Upper lobe of left lung (tissue), 6 donors: ENCODE data around the gene SATB2. TPM values are rescaled to one million over a fixed set of nuclear protein-coding genes. Genes with fewer than 3 reads are reported as not detected.
A peak's percentile ranks its signal among the peaks of the same experiment; 100 is the strongest.

Experiments
- ATAC-seq, 2 donors: fragments of 200-7000 bp; cut with Tn5 transposase; one replicate each; pipeline ENCODE4 v1.9.1; 2022; ENCODE audit warnings: mild to moderate bottlenecking in 2 of 2, moderate library complexity in 2 of 2; ENCODE audit not compliant: low FRiP score in 2 of 2
- DNase-seq, 2 donors: peaks; one replicate each; pipeline ENCODE4 v3.0.0-alpha.2; 2019 to 2020
- H3K27ac ChIP-seq, 4 donors: fragments of 200-600 bp; sonication (generic); one replicate each; pipeline ENCODE4 v1.5.1; 2016 to 2019
- H3K27me3 ChIP-seq, 4 donors: fragments of 200-600 bp; sonication (generic); one replicate each; pipeline ENCODE4 v1.5.1; 2017 to 2019
- H3K36me3 ChIP-seq, 4 donors: fragments of 200-600 bp; sonication (generic); one replicate each; pipeline ENCODE4 v1.5.1; 2016 to 2019
- H3K4me1 ChIP-seq, 4 donors: fragments of 200-600 bp; sonication (generic); one replicate each; pipeline ENCODE4 v1.5.1; 2018 to 2019
- H3K4me3 ChIP-seq, 4 donors: fragments of 200-600 bp; sonication (generic); one replicate each; pipeline ENCODE4 v1.5.1; 2017 to 2019; ENCODE audit warnings: mild to moderate bottlenecking in 2 of 4, moderate library complexity in 1 of 4
- H3K9me3 ChIP-seq, 4 donors: fragments of 200-600 bp; sonication (generic); one replicate each; pipeline ENCODE4 v1.5.1; 2018 to 2019
- CTCF ChIP-seq, 6 experiments: fragments of 450-650 bp in 4 of 6; fragments of 200-600 bp in 2 of 6; sonication (generic) in 2 of 6; IDR thresholded peaks; one replicate each; pipeline ENCODE4 v1.5.1; 2016 to 2019; ENCODE audit warnings: antibody characterized with exemption in 6 of 6
- EP300 ChIP-seq, 4 donors: sonication (generic); formaldehyde crosslinking; IDR thresholded peaks; one replicate each; pipeline ENCODE4 v1.5.1; 2017; ENCODE audit warnings: antibody characterized with exemption in 4 of 4, control low read depth in 2 of 4
- POLR2A ChIP-seq, 4 donors: fragments of 450-650 bp; IDR thresholded peaks; one replicate each; pipeline ENCODE4 v1.5.1; 2016 to 2017; ENCODE audit warnings: antibody characterized with exemption in 4 of 4, mild to moderate bottlenecking in 2 of 4
- POLR2AphosphoS5 ChIP-seq, 2 donors: sonication (generic); formaldehyde crosslinking; IDR thresholded peaks; one replicate each; pipeline ENCODE4 v1.5.1; 2017; ENCODE audit warnings: antibody characterized with exemption in 2 of 2
- WGBS, 2 donors: methylation state at CpG; one replicate each; pipeline ENCODE4 v1.1.5; 2017 to 2018; 5-methylcytosine and 5-hydroxymethylcytosine counted together
- total RNA-seq, 6 donors: library from RNA; depleted of rRNA in 4 of 6; stranded (reverse); fragments of >200 nt in 4 of 6; gene quantifications; one replicate each; pipeline versions ENCODE4 v1.1.0 to v1.2.1, GENCODE V29; 2016 to 2021
- donor health status: DM: no; HTN: no; CAD: no; lungs with moderate emphysema.
- donor health status: DM: no; HTN: yes; CAD: no; lungs with severe emphysema.

Gene SATB2
- total RNA-seq, 6 donors from 2014 or later: 1.7 to 9.4 (median 3.1) TPM

DNA sequence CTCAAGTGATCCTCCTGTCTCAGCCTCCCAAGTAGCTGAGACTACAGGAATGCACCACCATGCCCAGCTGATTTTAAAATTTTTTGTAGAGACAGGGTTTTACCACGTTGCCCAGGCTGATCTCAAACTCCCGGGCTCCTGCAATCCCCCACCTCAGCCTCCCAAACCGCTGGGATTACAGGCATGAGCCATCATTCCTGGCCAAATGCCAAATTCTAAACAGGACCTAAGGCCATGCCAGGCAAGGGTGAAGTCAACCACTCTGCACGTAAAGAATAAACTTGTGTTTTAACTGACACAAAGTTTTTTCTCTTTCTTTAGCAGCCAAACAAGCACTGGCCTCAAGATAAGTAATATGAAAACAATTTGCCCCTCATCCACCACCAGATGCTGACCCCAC is 37.4 kb upstream of the SATB2 start:
- Histone ChIP-seq H3K27me3 (no peaks in the 10 kb centered on the region), H3K9me3 (no peaks in the 10 kb centered on the region), H3K27ac (no peak overlapping the region), H3K4me1 (no peaks in the 10 kb centered on the region), H3K4me3 (no peak overlapping the region), H3K36me3 (no peaks in the 10 kb centered on the region)
- TF ChIP-seq EP300 (IDR thresholded peaks at IDR 0.05) (no peak), POLR2AphosphoS5 (IDR thresholded peaks at IDR 0.05) (no peak), POLR2A (IDR thresholded peaks at IDR 0.05) (no peak), CTCF (IDR thresholded peaks at IDR 0.05) (no peak)
- DNase-seq: no peak
- ATAC-seq: no peak
- 65 to 73% methylated on average over 4 of the region's 4 CpGs for WGBS, 2 donors

DNA sequence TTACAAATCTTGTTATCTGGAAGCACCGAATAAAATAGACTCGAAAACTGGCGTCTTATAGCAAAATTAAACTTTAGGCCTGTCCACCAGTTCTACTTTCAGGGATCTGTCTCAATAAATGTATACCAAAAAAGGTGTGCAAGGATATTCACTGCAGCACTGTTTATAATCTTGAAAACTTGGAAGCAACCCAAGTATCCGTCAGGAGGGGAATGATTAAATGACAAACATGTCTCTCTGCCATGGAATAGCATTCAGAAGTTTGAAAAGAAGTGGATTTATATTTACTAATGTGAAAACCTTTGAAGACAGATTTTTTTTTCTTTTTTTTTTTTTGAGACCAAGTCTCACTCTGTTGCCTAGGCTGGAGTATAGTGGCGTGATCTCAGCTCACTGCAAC is 32.3 kb upstream of the SATB2 start:
- TF ChIP-seq CTCF (IDR thresholded peaks at IDR 0.05): no peak
- no peak for TF ChIP-seq POLR2AphosphoS5 (IDR thresholded peaks at IDR 0.05)
- no peak for TF ChIP-seq POLR2A (IDR thresholded peaks at IDR 0.05)
- no peak for TF ChIP-seq EP300 (IDR thresholded peaks at IDR 0.05)
- ATAC-seq: no peak
- WGBS, 2 donors: 71 to 77% methylated on average over 5 of the region's 5 CpGs
- Histone ChIP-seq H3K27ac (no peak overlapping the region), H3K36me3 (no peaks in the 10 kb centered on the region), H3K9me3 (no peaks in the 10 kb centered on the region), H3K4me3 (no peak overlapping the region), H3K4me1 (no peaks in the 10 kb centered on the region), H3K27me3 (no peaks in the 10 kb centered on the region)
- no peak for DNase-seq

DNA sequence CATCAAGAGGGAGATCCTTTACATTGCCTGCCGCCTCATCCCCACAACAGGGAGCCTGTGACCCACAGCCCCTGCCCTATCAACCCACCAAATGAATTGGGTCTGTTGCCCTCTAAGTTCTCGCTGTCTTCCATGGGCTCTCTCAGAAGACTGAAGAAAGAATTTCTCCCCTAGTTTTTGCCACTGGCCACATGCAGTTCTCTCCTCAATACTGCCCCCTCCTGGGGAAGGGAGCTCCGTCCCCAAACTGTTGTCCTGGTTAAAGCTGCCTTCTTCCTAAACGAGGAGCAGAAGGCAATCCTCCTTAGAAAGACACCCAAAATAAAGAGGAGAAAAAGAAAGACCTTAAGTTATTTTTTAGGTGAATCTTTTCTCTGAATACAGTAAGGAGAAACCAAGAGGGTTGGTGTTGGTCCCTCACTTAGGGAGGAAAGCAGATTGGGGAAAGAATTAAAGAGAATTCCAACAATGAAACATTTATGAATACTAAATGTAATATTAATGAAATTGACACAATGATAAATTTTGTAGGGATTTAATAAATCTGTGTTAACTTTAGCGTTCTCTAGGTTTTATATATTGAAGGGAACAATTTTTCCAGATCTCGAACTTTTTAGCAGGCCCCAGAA is 31.1 kb upstream of the SATB2 start:
- H3K4me1 ChIP-seq: no peaks in the 10 kb centered on the region
- peak in 1 of 2 donors; percentile 69 for ATAC-seq
- H3K36me3 ChIP-seq: no peaks in the 10 kb centered on the region
- no peaks in the 10 kb centered on the region for H3K9me3 ChIP-seq
- H3K4me3 ChIP-seq: no peak overlapping the region
- 42 to 45% methylated on average over 6 of the region's 6 CpGs for WGBS, 2 donors
- H3K27ac ChIP-seq: no peak overlapping the region
- TF ChIP-seq POLR2A (IDR thresholded peaks at IDR 0.05): no peak
- peak in 5 of 6 experiments; percentile 36 to 58 (median 40) for TF ChIP-seq CTCF (IDR thresholded peaks at IDR 0.05)
- DNase-seq: no peak
- H3K27me3 ChIP-seq: no peaks in the 10 kb centered on the region

DNA sequence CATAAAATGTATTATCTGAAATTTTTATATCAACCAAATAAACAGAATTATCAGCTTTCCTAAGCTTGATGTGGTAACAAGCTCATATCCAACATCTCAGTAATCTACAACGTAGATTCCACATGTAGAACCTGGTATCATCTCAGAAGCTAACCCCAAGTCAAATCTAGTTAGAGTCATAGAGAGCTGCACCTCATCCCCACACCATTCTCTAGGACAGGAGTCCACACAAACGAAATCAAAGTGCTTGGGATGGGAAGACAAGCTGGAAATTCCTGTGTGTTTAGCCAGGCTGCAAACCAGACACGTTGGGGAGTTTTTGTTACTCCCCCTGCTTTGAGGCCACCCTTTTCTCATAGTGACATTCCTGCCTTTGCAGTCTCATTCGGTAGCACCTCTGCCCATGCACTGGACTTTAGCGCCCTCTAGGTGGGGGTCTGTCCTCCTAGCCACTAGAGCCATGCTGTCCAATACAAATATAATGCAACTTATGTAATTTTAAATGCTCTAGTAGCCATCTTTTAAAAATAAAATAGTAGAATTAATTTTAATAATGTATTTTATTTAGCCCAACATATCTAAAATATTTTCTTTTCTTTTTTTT is 28.1 kb upstream of the SATB2 start:
- Histone ChIP-seq H3K9me3 (no peaks in the 10 kb centered on the region), H3K36me3 (no peaks in the 10 kb centered on the region), H3K27ac (no peak overlapping the region), H3K4me3 (no peak overlapping the region), H3K4me1 (no peaks in the 10 kb centered on the region), H3K27me3 (no peaks in the 10 kb centered on the region)
- peak in 1 of 2 donors; percentile 71 for ATAC-seq
- peak in 1 of 2 donors; percentile 44 for DNase-seq
- 16 to 22% methylated on average over 5 of the region's 5 CpGs for WGBS, 2 donors
- peak in 5 of 6 experiments; percentile 27 to 40 (median 31) for TF ChIP-seq CTCF (IDR thresholded peaks at IDR 0.05)
- TF ChIP-seq POLR2AphosphoS5 (IDR thresholded peaks at IDR 0.05): no peak

- Histone ChIP-seq H3K27me3 (no peaks in the 10 kb centered on the region), H3K36me3 (no peaks in the 10 kb centered on the region), H3K4me1 (no peaks in the 10 kb centered on the region), H3K27ac (no peak overlapping the region), H3K4me3 (no peak overlapping the region), H3K9me3 (no peaks in the 10 kb centered on the region)
- TF ChIP-seq CTCF (IDR thresholded peaks at IDR 0.05) (no peak), EP300 (IDR thresholded peaks at IDR 0.05) (no peak), POLR2A (IDR thresholded peaks at IDR 0.05) (no peak), POLR2AphosphoS5 (IDR thresholded peaks at IDR 0.05) (no peak)
- DNase-seq (no peak), ATAC-seq (no peak)
- WGBS, 2 donors: 88 to 90% methylated on average over 1 of the region's 1 CpG
Observed at GRCh38 chr2:199484927-199485326, 27.2 kb upstream of the SATB2 start.
